ENCODE data around the gene SGCA.

SGCA gene

GRCh38 chr17:50148226-50149090, 17.3 kb upstream of the SGCA start:
- in situ Hi-C loops (cut with MboI; ENCODE audit: low sequenced_read_pairs), result no loop called here

GRCh38 chr17:50149091-50149416, 16.8 kb upstream of the SGCA start:
- in situ Hi-C loops (cut with MboI; ENCODE audit: low sequenced_read_pairs), result no loop called here

GRCh38 chr17:50149417-50150353, 16.1 kb upstream of the SGCA start:
- in situ Hi-C loops (cut with MboI; ENCODE audit: low sequenced_read_pairs), result no loop called here

GRCh38 chr17:50150354-50151040, 15.3 kb upstream of the SGCA start, which contains the start of gene PPP1R9B:
PPP1R9B (minus strand) TSS chr17:50150677; CDS start chr17:50150513, 164 bp downstream.
- in situ Hi-C loops (cut with MboI; ENCODE audit: low sequenced_read_pairs), result no loop called here

GRCh38 chr17:50151041-50151936, 14.5 kb upstream of the SGCA start:
- in situ Hi-C loops (cut with MboI; ENCODE audit: low sequenced_read_pairs), result no loop called here

- in situ Hi-C loops (cut with MboI; ENCODE audit: low sequenced_read_pairs), result no loop called here
Measured at GRCh38 chr17:50151937-50152547, 13.8 kb upstream of the SGCA start.

- in situ Hi-C loops (cut with MboI; ENCODE audit: low sequenced_read_pairs), result no loop called here
Measured at GRCh38 chr17:50152736-50153135, 13.1 kb upstream of the SGCA start.

GRCh38 chr17:50153650-50154575, 11.9 kb upstream of the SGCA start:
- in situ Hi-C loops (cut with MboI; ENCODE audit: low sequenced_read_pairs), result no loop called here

GRCh38 chr17:50154604-50155003, 11.2 kb upstream of the SGCA start:
- in situ Hi-C loops (cut with MboI; ENCODE audit: low sequenced_read_pairs), result no loop called here

GRCh38 chr17:50155115-50155819, 10.5 kb upstream of the SGCA start:
- in situ Hi-C loops (cut with MboI; ENCODE audit: low sequenced_read_pairs), result no loop called here

GRCh38 chr17:50157891-50158290, 7.9 kb upstream of the SGCA start:
- in situ Hi-C loops (cut with MboI; ENCODE audit: low sequenced_read_pairs), result no loop called here

GRCh38 chr17:50161023-50161910, 4.5 kb upstream of the SGCA start:
- in situ Hi-C loops (cut with MboI; ENCODE audit: low sequenced_read_pairs), result no loop called here

GRCh38 chr17:50161911-50162288, 3.9 kb upstream of the SGCA start:
- in situ Hi-C loops (cut with MboI; ENCODE audit: low sequenced_read_pairs), result no loop called here

GRCh38 chr17:50162466-50163254, 3.1 kb upstream of the SGCA start:
- in situ Hi-C loops (cut with MboI; ENCODE audit: low sequenced_read_pairs), result no loop called here

GRCh38 chr17:50163843-50164696, 1.7 kb upstream of the SGCA start:
- in situ Hi-C loops (cut with MboI; ENCODE audit: low sequenced_read_pairs), result no loop called here

GRCh38 chr17:50164697-50164988, 1.2 kb upstream of the SGCA start:
- in situ Hi-C loops (cut with MboI; ENCODE audit: low sequenced_read_pairs), result no loop called here
